ENCODE results near the gene POLL.
A peak's percentile ranks its signal among the peaks of the same experiment; 100 is the strongest.
"Not testable (repeated sequence)": the region's sequence is repeated elsewhere in the genome, so short reads cannot be mapped to it uniquely, and the experiment has no call there.

POLL gene

GRCh38 chr10:101587725-101588653 is at the start of gene POLL, which contains the start of gene DPCD:
Gene POLL (minus strand): TSS chr10:101588257. CDS start chr10:101587360, 897 bp downstream.
Gene DPCD (plus strand): TSS chr10:101588321. CDS start chr10:101588337, 16 bp downstream.
- DNase-seq (ENCODE audit: low read depth in 2 of 2): peak; percentile 94 to 96
- TF ChIP-seq CTCF (IDR thresholded peaks at IDR 0.05; ENCODE audit: low read depth, low read length): no peak
- H3K4me3 ChIP-seq (replicated peaks in 1 of 2; ENCODE audit: low read depth in 2 of 2, low read length in 2 of 2): peak within 1 kb of the TSS; percentile 98 to 99

- not testable (repeated sequence) for H3K4me3 ChIP-seq (replicated peaks in 1 of 2; ENCODE audit: low read depth in 2 of 2, low read length in 2 of 2); DNase-seq (ENCODE audit: low read depth in 2 of 2)
Observed at GRCh38 chr10:101633510-101633909, 45.5 kb upstream of the POLL start.

GRCh38 chr10:101631821-101632475 is 43.9 kb upstream of the POLL start:
- no peak for TF ChIP-seq CTCF (IDR thresholded peaks at IDR 0.05; ENCODE audit: low read depth, low read length)
- peak in 1 of 2 donors; percentile 11 for DNase-seq (ENCODE audit: low read depth in 2 of 2)
- no peak overlapping the region for H3K4me3 ChIP-seq (replicated peaks in 1 of 2; ENCODE audit: low read depth in 2 of 2, low read length in 2 of 2)

- H3K4me3 ChIP-seq (replicated peaks in 1 of 2; ENCODE audit: low read depth in 2 of 2, low read length in 2 of 2): no peak overlapping the region
- no peak for DNase-seq (ENCODE audit: low read depth in 2 of 2)
- no peak for TF ChIP-seq CTCF (IDR thresholded peaks at IDR 0.05; ENCODE audit: low read depth, low read length)
Observed at GRCh38 chr10:101630633-101630920, 42.5 kb upstream of the POLL start.

GRCh38 chr10:101629837-101630632 is 42.0 kb upstream of the POLL start:
- no peak for DNase-seq (ENCODE audit: low read depth in 2 of 2)
- no peak overlapping the region for H3K4me3 ChIP-seq (replicated peaks in 1 of 2; ENCODE audit: low read depth in 2 of 2, low read length in 2 of 2)
- TF ChIP-seq CTCF (IDR thresholded peaks at IDR 0.05; ENCODE audit: low read depth, low read length): no peak

- no peak for DNase-seq (ENCODE audit: low read depth in 2 of 2)
- no peak for TF ChIP-seq CTCF (IDR thresholded peaks at IDR 0.05; ENCODE audit: low read depth, low read length)
- no peak overlapping the region for H3K4me3 ChIP-seq (replicated peaks in 1 of 2; ENCODE audit: low read depth in 2 of 2, low read length in 2 of 2)
Observed at GRCh38 chr10:101625821-101626412, 37.9 kb upstream of the POLL start.

All from cardiac fibroblast (primary cell).